HG03095 (cell line): ENCODE results near the gene TANC1.
A peak's percentile ranks its signal among the peaks of the same experiment; 100 is the strongest.
"Not testable (repeated sequence)": the region's sequence is repeated elsewhere in the genome, so short reads cannot be mapped to it uniquely, and the experiment has no call there.

Experiments
- ATAC-seq: cut with Tn5 transposase; IDR thresholded peaks from one replicate; pipeline ENCODE4 v1.9.1; 2021; ENCODE audit warnings: moderate library complexity; ENCODE audit not compliant: unreplicated experiment

The TANC1 gene

GRCh38 chr2:159134979-159135378, 166.5 kb downstream of the TANC1 start:
- no peak for ATAC-seq

GRCh38 chr2:159136391-159136790, 168.0 kb downstream of the TANC1 start:
- no peak for ATAC-seq

GRCh38 chr2:159137511-159138241, 169.2 kb downstream of the TANC1 start:
- no peak for ATAC-seq

GRCh38 chr2:159138642-159139182, 170.3 kb downstream of the TANC1 start:
- no peak for ATAC-seq

- no peak for ATAC-seq
These were observed 170.9 kb downstream of the TANC1 start for GRCh38 chr2:159139216-159139933.

- no peak for ATAC-seq
These were observed 171.8 kb downstream of the TANC1 start for GRCh38 chr2:159140070-159140769.

GRCh38 chr2:159140821-159141220, 172.4 kb downstream of the TANC1 start:
- not testable (repeated sequence) for ATAC-seq

- peak; percentile 63 for ATAC-seq
These were observed 176.6 kb downstream of the TANC1 start for GRCh38 chr2:159144776-159145614.

GRCh38 chr2:159145745-159146354, 177.4 kb downstream of the TANC1 start:
- no peak for ATAC-seq

GRCh38 chr2:159146996-159147666, 178.7 kb downstream of the TANC1 start:
- no peak for ATAC-seq

- ATAC-seq, result no peak
These were observed 179.2 kb downstream of the TANC1 start for GRCh38 chr2:159147690-159148089.

GRCh38 chr2:159148901-159149300, 180.5 kb downstream of the TANC1 start:
- ATAC-seq, result no peak

GRCh38 chr2:159149747-159150146, 181.3 kb downstream of the TANC1 start:
- no peak for ATAC-seq

GRCh38 chr2:159150280-159150746, 181.9 kb downstream of the TANC1 start:
- no peak for ATAC-seq

GRCh38 chr2:159151198-159152127, 183.0 kb downstream of the TANC1 start:
- ATAC-seq, result no peak

- no peak for ATAC-seq
These were observed 183.8 kb downstream of the TANC1 start for GRCh38 chr2:159152128-159152778.

- no peak for ATAC-seq
These were observed 184.6 kb downstream of the TANC1 start for GRCh38 chr2:159153063-159153462.

GRCh38 chr2:159153463-159153862, 185.0 kb downstream of the TANC1 start:
- no peak for ATAC-seq
